Activated gamma-delta T cell (primary cell): Measurements from ENCODE around the gene LTBR.
"Not testable (repeated sequence)": the region's sequence is repeated elsewhere in the genome, so short reads cannot be mapped to it uniquely, and the experiment has no call there.

Experiments used
- DNase-seq: peaks from one replicate; lab custom pipeline; 2025; lab: John Stamatoyannopoulos, UW
- total RNA-seq, 2 donors: gene quantifications; one replicate each; lab custom pipeline; 2026; lab: John Stamatoyannopoulos, UW

LTBR gene
- 0.67 to 4.8 reads per million in 2 donors for total RNA-seq

DNA sequence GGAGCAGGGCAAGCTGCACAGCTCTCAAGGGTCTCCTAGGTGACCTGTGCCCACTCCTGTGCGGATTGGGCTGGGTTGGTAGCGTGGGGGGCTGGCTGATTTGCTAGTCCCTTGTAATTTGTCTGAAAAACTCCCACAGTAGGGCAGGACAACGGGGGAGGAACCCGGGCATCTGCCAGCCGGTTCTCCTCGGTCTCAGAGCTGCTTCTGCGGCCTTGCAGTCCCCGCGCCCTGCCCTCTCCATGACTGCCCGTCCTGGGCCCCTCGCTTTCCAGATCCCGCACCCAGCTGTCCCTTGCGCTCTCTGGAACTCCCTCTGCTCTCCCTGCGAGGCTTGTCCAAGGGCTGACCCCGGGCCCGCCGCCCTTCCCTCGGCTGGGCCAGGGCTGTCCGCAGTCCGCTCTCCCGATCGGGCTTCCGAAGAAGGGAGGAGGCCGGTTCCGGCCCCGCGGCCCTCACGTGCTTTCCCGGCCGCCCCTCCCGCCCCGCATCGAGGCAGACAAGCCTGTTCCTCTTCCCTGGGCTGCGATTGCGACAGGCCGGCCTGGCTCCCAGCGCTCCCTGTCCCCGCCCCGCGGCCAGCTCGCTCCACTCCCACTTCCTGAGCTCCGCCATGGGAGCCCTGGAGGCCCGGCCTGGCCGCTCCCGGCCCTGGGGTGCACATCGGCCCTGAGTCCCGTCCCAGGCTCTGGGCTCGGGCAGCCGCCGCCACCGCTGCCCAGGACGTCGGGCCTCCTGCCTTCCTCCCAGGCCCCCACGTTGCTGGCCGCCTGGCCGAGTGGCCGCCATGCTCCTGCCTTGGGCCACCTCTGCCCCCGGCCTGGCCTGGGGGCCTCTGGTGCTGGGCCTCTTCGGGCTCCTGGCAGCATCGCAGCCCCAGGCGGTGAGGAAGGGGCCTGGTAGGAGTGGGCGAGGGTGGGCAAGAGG is at the start of gene LTBR:
Gene LTBR (plus strand): TSS at position 591 of the 927 bp plus-strand sequence. CDS start 197 bp downstream, at position 788.
- DNase-seq: no peak

DNA sequence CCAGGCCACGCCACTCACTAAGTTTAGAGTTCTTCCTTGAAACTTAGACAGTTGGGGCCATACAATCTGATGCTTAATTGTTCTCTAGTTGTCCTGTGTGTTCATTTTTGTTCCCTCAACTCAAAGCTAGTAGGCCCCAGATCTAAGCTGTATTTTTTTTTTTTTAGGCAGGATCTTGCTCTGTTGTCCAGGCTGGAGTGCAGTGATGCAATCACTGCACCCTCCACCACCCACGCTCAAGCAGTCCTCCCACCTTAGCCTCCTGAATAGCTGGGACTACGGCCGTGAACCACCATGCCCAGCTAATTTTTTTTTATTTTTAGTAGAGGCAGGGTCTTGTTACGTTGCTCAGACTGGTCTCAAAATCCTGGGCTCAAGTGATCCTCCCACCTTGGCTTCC is 49.6 kb upstream of the LTBR start:
- DNase-seq: no peak

DNA sequence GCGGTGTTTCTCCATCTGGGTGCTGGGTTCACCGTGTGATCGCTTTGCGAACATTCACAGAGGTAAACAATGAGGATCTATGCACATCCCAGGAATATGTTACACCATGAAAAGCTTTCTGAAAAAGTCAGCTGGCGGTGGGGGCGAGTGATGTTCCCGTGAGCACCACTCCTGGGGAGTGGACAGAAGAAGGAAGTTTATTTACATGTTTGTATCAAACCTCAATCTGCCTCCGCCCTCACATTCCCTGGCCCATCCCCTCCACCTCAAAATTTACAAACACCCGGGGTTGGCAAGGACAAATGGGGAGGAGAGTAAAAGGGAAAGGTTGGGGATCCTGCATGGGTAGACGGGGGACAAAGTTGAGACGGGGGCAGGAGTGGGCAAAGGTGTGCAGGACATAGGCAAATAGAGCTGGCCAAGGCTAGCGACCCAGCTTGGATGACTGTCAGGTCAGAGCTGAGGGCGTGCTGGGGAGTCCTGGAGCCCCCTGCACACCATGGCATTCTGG is 49.0 kb upstream of the LTBR start:
- no peak for DNase-seq

DNA sequence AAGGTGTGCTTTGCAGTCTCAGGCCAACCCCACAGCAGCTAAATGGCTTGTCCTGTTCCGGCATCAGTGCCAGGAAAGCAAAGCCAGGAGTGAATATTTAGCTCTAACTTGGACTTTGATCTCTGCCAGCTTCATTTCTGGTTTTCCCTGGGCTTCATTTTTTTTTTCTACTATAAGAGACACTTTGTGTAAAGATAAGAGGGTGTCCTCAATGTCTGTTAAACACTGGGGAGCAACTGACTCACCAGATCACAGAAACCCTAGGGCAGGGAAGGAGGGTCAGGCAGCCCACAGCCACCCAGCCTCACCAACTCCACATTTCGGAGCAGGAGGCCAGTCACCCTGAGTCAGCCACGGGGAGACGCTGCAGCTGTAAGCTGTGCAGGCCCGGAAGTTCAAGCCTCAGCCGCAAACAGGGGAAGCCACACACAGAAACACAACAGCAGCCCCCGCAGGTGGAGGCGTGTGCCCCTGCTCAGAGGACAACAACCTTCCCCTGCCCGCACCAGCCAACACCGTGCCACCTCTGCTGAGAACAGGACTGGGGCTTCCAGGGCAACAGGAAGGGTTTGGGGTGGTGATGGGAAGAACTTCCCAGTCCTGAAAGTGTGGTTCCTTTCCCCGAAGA is 48.4 kb upstream of the LTBR start:
- DNase-seq: peak; percentile 61

DNA sequence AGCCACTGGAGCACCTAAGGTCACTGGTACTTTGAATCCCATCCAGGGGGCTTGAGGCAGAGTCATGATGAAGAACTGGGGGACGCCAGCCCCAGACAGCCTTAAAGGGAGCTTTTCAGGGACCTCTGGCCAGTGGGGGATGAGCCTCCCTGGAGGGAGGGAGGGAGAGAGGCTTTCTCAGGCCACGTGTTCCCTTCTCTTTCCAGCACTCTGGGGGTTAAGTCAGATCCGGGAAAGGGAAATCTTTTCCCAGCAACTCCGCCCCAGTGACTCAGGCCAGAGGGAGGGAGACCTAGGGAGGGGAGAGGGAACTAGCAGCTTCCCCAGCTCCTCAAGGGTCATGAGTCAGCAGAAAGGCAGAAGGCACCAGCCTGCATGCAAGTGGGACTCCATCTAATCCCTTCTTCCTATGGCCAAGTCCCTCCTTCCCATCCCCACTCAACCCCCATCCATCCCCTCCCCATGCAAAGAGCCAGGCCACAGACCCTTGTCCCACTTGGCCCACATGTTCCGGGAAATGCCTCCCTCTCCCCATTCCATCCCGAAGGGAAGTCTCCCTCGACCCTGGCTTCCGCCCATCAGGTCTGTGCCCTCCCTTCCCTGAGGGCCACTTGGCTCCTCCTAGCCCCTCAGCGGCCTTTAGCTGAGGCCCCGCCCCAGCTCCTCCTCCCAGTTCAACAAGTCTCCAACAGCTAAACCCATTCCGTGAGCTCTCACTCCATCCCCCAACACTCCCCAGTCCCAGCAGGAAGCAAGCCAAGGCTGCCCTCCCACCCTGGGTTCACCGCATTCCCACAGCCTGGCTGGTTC is 47.7 kb upstream of the LTBR start:
- DNase-seq: peak; percentile 24

DNA sequence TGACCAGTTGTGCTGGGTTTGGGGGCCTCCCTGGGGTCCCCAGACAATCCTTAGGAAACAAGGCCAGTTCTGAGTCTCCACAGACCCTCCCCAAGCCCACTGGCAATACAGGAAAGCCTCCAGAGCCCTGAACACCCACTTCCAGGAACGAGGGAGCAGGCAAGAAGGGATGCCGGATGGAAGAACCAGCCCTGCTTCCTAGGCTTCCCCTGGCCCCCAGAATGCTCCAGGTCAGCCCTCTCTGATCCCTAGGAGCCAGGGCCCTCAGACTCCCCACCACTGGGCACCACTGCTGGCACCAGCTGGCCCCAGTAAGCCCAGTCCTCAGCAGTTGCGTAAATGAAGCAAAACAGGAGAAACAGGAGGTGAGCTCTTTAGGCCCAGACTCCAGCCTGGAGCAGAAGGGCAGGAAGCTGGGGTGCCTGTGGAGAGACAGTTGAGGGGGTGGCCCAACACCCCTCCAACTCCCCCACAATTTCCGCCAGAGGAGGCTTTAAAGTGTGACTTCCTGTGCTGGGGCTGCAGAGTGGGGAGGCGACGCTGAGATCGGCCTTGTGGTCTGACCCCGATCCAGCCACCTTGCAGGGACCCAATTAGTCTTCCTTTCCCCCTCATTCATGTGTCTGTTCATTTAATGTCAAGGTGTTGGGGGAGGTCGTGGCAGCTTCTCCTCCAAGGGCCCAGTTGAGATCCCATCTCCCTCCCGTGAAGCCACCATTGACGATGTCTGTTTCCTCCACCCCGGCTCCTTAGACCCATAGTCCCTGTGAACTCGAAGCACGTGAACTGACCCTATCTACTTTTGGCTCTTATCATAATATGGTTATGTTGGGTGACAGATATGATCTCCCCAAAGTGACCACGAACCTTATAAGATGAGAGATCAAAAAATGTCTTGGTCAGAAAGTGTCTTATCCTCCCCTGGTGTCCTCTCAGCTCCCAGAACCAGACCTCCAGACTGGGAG is 46.8 kb upstream of the LTBR start:
- DNase-seq: peak; percentile 50

DNA sequence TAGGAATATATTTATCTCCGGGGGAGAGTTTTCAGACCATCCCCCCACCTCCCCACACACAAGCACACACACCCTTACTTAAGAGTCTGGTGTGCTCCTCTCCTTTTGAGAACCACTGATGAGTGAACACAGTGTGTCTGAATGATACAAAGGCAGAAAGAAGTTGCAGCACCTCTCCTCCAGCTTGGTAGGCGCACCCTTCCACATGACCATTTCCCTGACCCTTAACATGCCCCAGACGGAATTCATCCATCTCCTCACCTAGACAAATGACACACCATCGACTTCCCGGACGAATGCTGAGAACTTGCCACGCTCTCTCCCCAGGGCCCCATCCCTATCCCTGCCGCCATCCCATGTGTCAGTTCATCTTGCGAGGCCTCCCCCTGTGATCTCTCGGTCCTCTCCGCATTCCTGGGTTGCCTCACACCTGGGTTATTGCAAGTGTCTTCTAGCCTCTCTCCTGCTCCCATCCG is 46.0 kb upstream of the LTBR start:
- DNase-seq: no peak

DNA sequence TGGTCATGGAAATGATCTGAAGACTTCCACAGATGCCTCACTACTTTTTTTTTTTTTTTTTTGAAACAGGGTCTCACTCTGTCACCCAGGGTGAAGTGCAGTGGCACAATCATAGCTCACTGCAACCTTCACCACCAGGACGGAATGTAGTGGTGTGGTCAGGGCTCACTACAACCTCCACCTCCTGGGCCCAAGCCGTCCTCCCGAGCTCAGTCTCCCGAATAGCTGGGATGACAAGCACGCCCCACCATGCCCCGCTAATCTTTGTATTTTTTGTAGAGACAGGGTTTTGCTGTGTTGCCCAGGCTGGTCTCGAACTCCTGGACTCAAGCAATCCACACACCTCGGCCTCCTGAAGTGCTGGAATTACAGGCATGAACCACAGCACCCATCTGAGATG is 45.4 kb upstream of the LTBR start:
- not testable (repeated sequence) for DNase-seq

DNA sequence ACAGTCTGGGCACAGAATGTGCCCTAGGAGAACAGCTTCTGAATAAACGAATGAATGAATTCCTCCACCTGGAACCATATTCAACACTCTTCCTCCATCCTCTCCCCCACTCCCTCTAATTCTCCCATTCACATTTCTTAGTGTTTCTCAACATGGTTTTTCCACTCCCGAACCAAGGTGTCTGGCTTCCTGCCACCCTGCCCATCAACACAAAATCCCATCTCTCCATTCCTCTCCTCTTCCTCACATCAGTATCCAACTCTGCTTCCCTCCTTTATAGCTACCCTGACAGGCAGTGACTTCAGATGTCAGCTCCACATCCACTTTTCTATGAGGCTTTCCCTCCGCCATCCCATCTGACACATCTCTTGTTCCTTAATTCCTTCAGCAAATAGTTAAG is 45.0 kb upstream of the LTBR start:
- DNase-seq: no peak

DNA sequence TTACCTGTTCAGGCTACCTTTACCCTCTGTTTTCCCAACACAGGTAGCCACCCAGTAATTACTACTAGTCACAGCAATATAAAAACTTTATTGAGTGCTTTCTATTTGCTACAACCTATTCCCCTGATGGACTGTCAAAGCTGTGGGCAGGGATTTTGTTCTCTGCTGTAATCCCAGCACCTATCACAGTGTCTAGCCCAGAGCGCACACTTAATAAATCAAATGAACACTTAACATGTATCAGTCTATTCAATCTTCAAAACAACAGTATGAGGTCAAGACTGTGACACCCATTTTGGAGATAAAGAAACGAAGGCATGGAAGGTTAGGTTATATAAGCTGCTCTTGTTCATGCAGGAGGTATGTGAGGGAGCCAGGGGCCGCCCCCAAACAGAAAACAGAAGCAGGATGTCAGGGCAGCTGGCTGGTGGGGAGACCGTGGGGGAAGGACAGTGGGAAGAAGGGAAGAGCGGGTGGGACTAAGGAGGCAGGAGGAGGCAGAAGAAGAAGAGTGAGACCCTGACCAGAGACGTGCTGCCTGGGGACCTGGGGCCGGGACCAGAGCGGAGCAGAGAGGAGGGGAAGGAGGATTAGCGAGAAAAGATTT is 43.8 kb upstream of the LTBR start:
- DNase-seq: no peak

DNA sequence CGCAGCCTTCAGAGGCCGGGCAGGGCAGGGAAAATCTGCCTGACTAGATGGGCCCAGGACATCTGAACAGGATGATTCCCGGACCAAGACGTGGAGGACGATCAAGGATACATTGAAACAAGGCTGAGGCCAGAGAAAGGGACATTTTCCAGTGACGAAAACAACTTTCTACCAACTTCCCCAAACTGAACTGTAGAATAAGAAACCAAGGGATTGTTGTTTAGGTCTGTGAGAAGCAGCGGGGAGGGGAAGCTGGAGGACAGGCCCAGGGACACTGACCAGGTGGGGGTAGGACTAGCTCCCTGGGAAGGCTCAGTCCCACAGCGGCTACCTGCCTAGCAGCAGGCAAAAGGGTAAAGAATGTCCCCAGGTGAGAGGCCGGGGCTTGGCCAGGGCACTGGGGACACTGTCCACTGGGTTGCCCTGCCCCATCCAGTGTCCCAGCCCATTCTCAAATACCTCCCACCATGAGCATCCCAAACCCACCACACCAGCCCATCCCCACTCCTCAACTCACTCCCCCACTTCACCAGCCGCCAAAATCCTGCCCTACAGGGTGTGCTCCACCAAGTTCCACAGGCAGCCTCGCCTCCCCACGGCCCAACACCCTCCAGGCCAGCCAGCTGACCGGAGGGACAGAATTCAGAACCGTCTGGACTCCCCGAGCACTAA is 43.1 kb upstream of the LTBR start:
- no peak for DNase-seq

DNA sequence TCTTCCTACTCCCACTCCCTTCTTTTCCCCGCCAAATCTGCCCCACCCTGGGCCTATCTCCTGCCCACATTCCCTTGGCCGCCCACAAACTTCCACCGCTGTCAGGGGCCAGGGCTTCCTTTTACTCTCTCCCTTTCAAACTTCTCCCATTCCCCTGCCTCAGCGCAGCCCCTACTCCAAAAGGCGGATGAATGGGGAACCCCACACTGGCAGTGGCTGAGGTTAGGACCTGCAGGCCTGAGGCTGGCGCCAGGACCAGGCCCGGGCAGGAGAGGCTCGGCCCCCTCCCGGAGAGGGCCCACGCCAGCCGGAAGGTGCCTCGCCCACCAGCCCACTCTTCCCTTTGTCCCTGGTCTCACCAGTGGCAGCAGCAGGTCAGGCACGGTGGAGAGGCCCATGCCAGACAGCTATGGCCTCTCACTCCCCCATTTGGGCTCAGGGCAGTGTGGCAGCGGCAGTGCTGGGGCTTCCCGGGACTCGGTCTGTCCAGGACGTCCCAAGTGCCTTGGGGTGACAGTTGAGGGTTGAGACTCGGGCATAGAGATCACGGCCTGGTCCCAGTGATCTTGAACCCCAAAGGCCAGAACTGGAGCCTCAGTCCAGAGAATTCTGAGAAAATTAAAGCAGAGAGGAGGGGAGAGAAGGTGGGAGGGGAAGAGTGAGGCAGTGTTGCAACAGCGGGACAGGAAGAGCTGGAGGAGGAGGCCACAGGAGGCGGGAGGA is 42.4 kb upstream of the LTBR start, which contains the start of gene TNFRSF1A:
Gene TNFRSF1A (minus strand): TSS at position 660 of the 723 bp plus-strand sequence. CDS start 262 bp downstream, at position 398.
- DNase-seq: no peak

DNA sequence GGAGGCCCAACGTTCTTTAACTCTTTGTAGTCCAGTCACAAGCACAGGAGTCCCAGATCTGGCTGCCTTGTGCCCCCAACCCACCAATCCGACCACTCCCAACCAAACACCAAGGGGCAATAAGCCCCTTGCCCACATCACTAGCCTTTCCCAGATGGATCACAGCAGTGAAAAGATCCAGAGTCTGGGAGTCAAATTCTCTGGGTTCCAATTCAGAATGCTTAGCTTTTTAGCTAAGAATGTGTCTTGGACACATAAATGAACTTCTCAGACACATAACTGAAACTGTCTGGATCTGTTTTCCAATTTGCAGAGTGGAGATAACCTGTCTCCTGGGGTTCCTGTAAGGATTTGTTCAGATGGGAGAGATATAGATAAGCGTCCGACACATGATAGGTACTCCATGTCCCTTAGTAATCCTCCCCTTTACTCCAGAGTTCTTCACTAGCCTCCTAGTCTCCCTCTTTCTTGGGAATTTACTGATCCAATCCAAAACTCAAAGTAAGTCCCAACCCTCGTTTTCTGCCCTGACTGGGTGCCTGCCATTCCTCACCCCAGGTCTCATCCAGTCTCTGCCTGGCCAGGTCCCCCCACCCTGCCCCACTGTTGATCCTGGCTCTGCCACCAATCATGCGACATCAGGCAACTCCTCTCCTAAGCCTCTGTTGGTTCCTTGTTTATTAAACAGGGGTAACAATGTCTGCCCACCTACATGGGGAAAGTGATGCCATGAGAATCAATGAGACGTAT is 41.6 kb upstream of the LTBR start:
- DNase-seq: no peak

DNA sequence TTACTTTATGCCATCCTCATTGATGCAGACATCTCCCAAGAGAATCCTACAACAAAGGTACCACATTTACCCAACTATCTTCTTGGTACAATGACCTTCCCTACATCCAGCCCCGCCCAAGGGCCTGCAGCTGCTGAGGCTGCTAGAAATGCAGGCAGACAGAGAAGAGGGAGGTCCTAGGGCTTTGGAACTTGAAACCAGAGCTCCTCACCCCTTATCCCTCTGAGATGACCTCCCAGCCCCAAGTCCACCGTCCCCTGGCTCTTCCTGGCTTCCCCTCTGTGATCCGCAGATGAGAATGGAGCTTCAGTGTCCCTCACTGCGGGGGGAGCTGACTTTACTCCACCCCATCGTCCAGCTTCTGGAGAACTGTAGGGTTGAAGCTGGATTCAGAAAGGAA is 40.4 kb upstream of the LTBR start:
- DNase-seq: no peak

DNA sequence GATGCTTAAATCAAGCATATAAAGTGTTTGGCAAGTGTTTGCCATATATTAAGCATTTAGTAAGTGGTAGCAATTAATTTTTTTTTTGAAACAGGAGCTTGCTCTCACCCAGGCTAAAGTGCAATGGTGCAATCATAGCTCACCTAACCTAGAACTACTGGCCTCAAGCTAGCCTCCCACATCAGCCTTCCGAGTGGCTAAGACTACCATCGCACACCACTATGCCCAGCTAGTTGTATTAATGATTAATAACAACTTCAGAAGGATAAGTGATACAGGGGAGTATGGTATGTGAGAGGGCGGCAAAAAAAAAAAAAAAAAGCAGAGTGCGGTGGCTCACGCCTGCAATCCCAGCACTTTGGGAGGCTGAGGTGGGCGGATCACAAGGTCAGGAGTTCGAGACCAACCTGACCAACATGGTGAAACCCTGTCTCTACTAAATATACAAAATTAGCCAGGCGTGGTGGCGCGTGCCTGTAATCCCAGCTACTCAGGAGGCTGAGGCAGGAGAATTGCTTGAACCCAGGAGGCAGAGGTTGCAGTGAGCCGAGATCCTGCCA is 39.8 kb upstream of the LTBR start:
- not testable (repeated sequence) for DNase-seq

DNA sequence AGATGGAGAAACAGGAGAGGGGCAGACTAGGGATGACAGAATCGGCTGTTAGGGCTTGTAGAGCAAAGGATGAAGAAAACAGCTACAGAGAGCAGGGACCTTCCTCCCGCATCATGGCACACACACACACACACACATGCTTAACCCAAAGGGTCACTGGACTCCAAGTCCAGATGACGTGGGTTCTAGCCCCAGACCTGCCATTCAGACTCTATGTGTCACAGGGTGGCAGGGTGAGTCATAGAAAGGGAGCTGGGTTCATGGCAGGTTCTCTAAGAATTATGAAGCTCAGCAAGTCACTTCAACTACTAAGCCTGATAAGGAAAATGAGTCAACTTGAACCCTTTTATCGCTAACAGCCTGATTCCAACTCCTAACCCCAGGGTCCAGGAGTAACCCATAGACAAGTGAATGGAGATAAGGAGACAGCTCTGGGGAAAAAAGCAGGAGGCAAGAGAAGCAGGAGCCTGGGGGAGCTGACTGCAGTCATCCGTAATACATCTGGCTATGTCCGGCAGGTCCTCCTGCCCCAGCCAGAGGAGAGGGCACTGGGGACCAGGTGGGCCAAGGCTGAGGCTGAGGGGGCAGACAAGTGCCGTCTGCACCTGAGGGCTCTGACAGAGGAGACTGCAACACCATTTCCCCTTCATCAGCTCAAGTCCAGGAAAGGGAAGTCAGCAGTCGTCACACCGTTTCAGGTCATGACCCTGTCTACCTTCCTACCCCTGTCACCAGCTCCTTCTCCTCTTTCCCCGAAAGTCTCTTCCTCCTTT is 38.5 kb upstream of the LTBR start:
- no peak for DNase-seq

DNA sequence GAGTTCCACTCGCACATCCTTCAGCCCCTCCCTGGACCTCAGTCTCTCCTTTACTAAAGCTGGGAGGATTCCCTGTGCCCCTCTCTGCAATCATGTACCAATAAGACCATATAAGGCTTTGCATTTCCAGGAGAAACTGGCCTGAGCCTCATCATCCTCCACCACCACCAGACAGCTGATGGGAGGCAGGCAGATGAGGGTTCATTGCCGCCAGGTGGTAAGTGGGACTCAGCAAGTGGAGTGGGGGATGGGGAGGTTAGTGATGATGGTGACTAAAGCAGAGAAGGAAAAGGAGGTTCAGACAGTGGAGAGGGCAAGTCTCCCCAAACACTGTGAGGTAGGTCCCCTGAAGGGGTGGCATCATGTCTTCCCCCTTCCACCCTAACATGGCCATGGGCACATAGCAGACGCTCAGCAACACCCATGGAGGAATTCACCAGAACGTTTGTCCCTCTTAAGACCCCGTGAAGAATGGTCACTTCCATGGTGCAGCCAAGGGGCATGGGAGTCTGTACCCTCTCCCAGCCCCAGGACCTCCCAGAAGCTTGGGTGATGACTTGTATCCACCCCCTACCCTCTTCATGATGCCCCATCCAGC is 37.6 kb upstream of the LTBR start:
- DNase-seq: no peak
